SJSA1 (cell line): ENCODE results near the gene PCNX1. TPM values are rescaled to one million over a fixed set of nuclear protein-coding genes. Genes with fewer than 3 reads are reported as not detected.
"Not testable (repeated sequence)": the region's sequence is repeated elsewhere in the genome, so short reads cannot be mapped to it uniquely, and the experiment has no call there.

Experiments
- DNase-seq, 2 experiments: peaks; one replicate each; pipeline ENCODE4 v3.0.0-alpha.2; 2015 to 2020; ENCODE audit warnings: low spot score in 2 of 2, low read depth in 1 of 2
- H3K27ac ChIP-seq: fragments of 250-450 bp; sonication (Bioruptor Pico); 2 replicates; pipeline ENCODE4 v1.5.1; 2020; ENCODE audit warnings: mild to moderate bottlenecking, moderate library complexity
- H3K27me3 ChIP-seq: fragments of 250-450 bp; sonication (Bioruptor Pico); replicated peaks from 2 replicates; pipeline ENCODE4 v1.5.1; 2020; ENCODE audit warnings: mild to moderate bottlenecking, moderate library complexity
- H3K36me3 ChIP-seq: fragments of 250-450 bp; sonication (Bioruptor Pico); 2 replicates; pipeline ENCODE4 v1.5.1; 2020; ENCODE audit warnings: mild to moderate bottlenecking
- H3K4me1 ChIP-seq: fragments of 250-450 bp; sonication (Bioruptor Pico); replicated peaks from 2 replicates; pipeline ENCODE4 v1.6.1; 2021; ENCODE audit warnings: mild to moderate bottlenecking
- H3K4me3 ChIP-seq: fragments of 250-450 bp; sonication (Bioruptor Pico); 2 replicates; pipeline ENCODE4 v1.5.1; 2020; ENCODE audit warnings: mild to moderate bottlenecking
- H3K9me3 ChIP-seq: fragments of 250-450 bp; sonication (Bioruptor Pico); replicated peaks from 2 replicates; pipeline ENCODE4 v1.5.1; 2020; ENCODE audit warnings: mild to moderate bottlenecking
- total RNA-seq: library from RNA; depleted of rRNA; stranded (reverse); fragments of >200 nt; shearing (Covaris generic); gene quantifications from 2 replicates; pipeline ENCODE4 v1.2.3, GENCODE V29; 2014

PCNX1 gene
- total RNA-seq, 1 experiment from 2014 or later: 20.3 TPM

DNA sequence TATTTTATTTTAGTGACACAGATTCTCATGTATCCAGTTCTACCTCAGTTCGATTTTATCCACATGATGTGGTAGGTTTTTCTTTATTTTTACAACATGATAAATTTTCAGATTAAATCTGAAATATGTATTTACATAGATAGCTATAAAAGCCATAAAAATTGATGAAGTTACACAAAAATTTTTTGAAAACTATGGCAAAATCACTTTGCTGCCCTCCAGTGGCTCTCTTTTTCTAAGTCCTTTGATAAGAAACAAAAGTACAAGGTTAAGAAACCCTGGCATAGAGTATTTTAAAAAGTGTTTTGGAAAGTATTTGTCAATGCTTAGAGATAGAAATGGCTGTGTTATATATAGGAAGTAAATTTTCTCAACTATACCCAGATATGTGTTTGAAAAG is 104.2 kb downstream of the PCNX1 start:
- Histone ChIP-seq H3K4me1 (no peaks in the 10 kb centered on the region), H3K4me3 (no peak overlapping the region), H3K27ac (no peak overlapping the region), H3K36me3 (peaks cover 16% of the 10 kb centered on the region; the same call in 1 of the 2 replicates), H3K9me3 (no peaks in the 10 kb centered on the region), H3K27me3 (no peaks in the 10 kb centered on the region)
- DNase-seq: no peak

DNA sequence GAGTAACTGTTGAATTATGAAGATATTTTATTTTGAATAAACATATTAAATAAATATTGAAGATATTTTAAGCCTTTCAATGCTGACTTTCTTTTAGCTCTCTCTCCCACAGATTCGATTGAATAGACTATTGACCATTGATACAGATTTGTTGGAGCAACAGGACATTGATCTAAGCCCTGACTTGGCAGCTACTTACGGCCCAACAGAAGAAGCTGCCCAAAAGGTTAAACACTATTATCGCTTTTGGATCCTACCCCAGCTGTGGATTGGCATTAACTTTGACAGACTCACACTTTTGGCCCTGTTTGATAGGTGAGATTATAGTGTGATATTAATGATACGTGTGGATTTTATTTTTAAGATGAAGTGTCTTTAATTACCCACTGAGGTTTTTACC is 105.6 kb downstream of the PCNX1 start:
- H3K27me3 ChIP-seq: no peaks in the 10 kb centered on the region
- no peaks in the 10 kb centered on the region for H3K4me1 ChIP-seq
- DNase-seq: no peak
- H3K9me3 ChIP-seq: no peaks in the 10 kb centered on the region
- no peak overlapping the region for H3K4me3 ChIP-seq
- H3K27ac ChIP-seq: no peak overlapping the region
- H3K36me3 ChIP-seq: peaks cover 16% of the 10 kb centered on the region; the same call in 1 of the 2 replicates

GRCh38 chr14:71013551-71014192 is 106.4 kb downstream of the PCNX1 start:
- no peaks in the 10 kb centered on the region for H3K27me3 ChIP-seq
- DNase-seq: no peak
- H3K27ac ChIP-seq: no peak overlapping the region
- no peaks in the 10 kb centered on the region for H3K9me3 ChIP-seq
- H3K4me3 ChIP-seq: no peak overlapping the region
- no peaks in the 10 kb centered on the region for H3K4me1 ChIP-seq
- H3K36me3 ChIP-seq: peaks cover 17% of the 10 kb centered on the region; the same call in 1 of the 2 replicates

GRCh38 chr14:71019917-71020316 is 112.7 kb downstream of the PCNX1 start:
- not testable (repeated sequence) for H3K27me3 ChIP-seq, H3K36me3 ChIP-seq, H3K9me3 ChIP-seq, DNase-seq, H3K27ac ChIP-seq, H3K4me3 ChIP-seq
- peaks cover 13% of the 10 kb centered on the region for H3K4me1 ChIP-seq

DNA sequence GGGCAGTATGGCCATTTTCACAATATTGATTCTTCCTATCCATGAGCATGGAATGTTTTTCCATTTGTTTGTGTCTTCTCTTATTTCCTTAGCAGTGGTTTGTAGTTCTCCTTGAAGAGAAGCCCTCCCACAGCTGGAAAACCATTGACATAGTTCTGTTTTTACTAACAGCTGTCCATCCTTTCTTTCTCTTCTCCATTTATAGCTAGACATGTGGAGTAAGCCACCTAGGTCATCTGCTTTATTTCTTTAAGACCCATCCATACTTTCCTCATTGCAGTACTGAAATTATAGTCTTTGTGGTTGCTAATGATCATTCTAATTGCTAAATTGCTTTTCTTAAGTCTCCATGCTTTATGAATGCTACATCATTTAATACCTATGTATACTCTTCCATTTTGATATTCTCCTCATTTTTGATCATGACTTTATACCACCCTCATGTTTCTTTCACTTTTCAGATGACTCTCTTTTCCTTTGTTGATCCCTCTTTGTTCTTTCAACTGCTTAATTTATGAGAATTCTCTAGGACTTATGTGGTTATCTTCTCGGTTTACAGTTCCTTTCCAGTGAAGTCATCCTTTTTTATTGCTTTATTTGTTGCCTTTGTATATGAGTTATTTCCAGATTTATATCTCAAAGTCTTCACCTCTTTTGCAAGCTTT is 114.2 kb downstream of the PCNX1 start:
- peak overlapping the region; percentile 48 for H3K27ac ChIP-seq

DNA sequence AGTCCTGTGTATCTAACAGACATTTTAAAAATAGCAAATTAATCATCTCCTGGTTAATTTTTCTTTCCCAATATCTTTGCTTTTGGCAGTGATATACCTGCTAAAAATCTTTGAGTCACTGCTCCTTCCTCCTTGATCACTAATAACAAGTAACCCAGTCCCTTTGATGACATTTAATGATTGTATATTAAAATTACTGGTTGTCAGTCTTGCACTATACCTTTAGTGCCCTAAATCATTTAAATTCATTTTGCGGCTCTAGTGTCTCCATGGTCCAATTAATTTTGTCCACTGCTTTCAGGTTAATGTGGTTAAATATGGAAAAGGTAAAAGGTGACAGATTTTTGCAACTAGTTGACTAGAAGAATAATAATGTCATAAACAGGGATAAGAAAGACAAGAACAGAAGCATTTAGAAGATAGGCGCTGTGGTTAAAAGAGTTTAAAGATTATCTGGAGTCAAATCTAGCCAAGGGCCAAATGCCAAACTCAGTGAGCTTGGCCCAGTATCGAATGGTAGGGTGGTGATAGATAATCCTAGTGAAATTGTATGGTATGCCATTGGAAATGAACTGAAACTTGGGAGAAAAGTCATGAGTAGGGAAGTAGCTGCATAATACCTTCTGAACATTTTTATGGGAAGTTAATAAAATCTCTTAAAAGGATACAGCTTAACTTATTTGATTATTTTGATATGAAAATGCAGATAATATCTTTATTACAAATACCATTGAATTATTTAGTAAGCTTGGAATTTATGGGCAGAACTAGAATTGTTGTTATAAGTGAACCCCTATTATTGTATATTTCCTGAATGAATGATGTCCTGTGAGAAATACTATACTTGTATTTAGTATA is 115.0 kb downstream of the PCNX1 start:
- Histone ChIP-seq H3K27me3 (no peaks in the 10 kb centered on the region), H3K36me3 (peaks cover 5% of the 10 kb centered on the region; the same call in 1 of the 2 replicates), H3K4me1 (peaks cover 13% of the 10 kb centered on the region), H3K4me3 (no peak overlapping the region), H3K9me3 (no peaks in the 10 kb centered on the region), H3K27ac (no peak overlapping the region)
- DNase-seq: no peak

More for the DNA sequence above, 114.2 kb downstream of the PCNX1 start:
- Histone ChIP-seq H3K4me3 (no peak overlapping the region), H3K27me3 (no peaks in the 10 kb centered on the region), H3K4me1 (peaks cover 13% of the 10 kb centered on the region), H3K9me3 (no peaks in the 10 kb centered on the region), H3K36me3 (peaks cover 5% of the 10 kb centered on the region; the same call in 1 of the 2 replicates)
- DNase-seq: peak in 1 of 2 experiments; percentile 53

DNA sequence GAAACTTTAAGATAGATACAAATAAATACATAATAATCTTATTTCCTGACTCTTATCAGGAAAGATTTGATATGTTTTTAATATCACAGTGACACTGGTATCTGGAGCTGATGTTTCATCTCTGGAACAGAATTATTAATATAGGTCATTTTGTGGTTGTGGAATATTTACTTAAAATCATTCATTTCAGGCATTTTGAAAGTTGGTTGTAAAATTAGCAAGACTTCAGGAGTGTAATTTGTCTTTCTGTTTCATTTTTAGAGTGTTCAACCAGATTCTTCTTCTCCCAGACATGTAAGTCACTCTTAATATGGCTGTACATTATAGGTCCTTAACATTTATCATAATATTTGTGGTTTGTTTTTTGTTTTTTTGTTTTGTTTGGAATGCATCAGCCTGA is 115.7 kb downstream of the PCNX1 start:
- Histone ChIP-seq H3K27ac (no peak overlapping the region), H3K4me3 (no peak overlapping the region), H3K36me3 (peaks cover 5% of the 10 kb centered on the region; the same call in 1 of the 2 replicates), H3K27me3 (no peaks in the 10 kb centered on the region), H3K9me3 (no peaks in the 10 kb centered on the region), H3K4me1 (peaks cover 13% of the 10 kb centered on the region)
- no peak for DNase-seq

- Histone ChIP-seq H3K4me1 (peaks cover 4% of the 10 kb centered on the region), H3K4me3 (no peak overlapping the region), H3K27ac (no peak overlapping the region), H3K36me3 (peaks cover 20% of the 10 kb centered on the region), H3K9me3 (no peaks in the 10 kb centered on the region), H3K27me3 (no peaks in the 10 kb centered on the region)
- DNase-seq: no peak
Measured at GRCh38 chr14:71029236-71029781, 122.0 kb downstream of the PCNX1 start.

DNA sequence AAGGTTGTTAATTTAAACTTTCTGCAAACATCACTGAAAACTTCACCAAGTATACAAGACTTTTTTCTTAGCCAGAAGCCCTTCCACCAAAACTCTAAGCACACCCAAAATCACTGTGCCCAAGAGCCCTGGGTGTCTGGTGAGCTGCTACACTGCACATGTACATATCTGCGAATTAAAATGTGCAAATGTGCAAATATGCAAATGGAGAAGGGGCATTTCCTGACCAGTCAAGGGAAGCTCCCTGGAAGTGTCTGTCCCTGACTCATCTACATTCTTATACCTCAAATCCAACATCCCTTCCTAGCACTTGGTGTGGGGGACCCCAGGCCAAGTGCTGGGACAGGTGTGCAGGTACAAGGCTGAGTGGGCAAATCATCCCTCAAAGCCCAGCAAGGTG is 123.7 kb downstream of the PCNX1 start:
- Histone ChIP-seq H3K9me3 (no peaks in the 10 kb centered on the region), H3K36me3 (peaks cover 20% of the 10 kb centered on the region), H3K4me3 (no peak overlapping the region), H3K27me3 (no peaks in the 10 kb centered on the region), H3K27ac (no peak overlapping the region), H3K4me1 (peaks cover 4% of the 10 kb centered on the region)
- DNase-seq: no peak

GRCh38 chr14:71036433-71036832 is 129.2 kb downstream of the PCNX1 start:
- Histone ChIP-seq H3K27me3 (no peaks in the 10 kb centered on the region), H3K27ac (no peak overlapping the region), H3K9me3 (no peaks in the 10 kb centered on the region), H3K4me3 (no peak overlapping the region), H3K4me1 (no peaks in the 10 kb centered on the region), H3K36me3 (peaks cover 23% of the 10 kb centered on the region)
- DNase-seq: no peak

DNA sequence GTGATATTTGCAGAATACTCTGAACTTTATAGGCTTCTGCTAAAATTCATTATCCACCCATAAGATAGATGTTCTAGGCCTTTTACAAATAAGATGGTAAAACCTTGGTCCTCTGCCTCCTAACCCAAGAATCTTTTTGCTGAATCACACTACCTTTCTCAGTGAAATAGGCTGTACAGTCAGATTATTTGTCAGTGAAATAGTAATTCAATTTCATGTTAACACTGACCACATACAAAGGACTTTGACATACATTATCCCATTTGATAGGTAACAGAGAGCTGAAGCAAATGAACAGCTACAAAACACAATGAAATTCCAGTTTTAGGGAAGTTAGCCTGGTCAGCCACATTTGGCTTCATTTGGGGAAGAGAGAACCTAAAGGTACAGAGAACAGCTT is 141.1 kb downstream of the PCNX1 start:
- H3K27me3 ChIP-seq: no peaks in the 10 kb centered on the region
- no peak for DNase-seq

GRCh38 chr14:71049435-71050133 is 142.3 kb downstream of the PCNX1 start:
- DNase-seq: no peak
- H3K4me3 ChIP-seq: no peak overlapping the region
- peaks cover 30% of the 10 kb centered on the region for H3K36me3 ChIP-seq
- no peaks in the 10 kb centered on the region for H3K9me3 ChIP-seq
- H3K27ac ChIP-seq: no peak overlapping the region
- H3K4me1 ChIP-seq: no peaks in the 10 kb centered on the region
- no peaks in the 10 kb centered on the region for H3K27me3 ChIP-seq

More for the DNA sequence above, 141.1 kb downstream of the PCNX1 start:
- Histone ChIP-seq H3K4me3 (no peak overlapping the region), H3K9me3 (no peaks in the 10 kb centered on the region), H3K27ac (no peak overlapping the region), H3K4me1 (no peaks in the 10 kb centered on the region), H3K36me3 (peaks cover 32% of the 10 kb centered on the region)

DNA sequence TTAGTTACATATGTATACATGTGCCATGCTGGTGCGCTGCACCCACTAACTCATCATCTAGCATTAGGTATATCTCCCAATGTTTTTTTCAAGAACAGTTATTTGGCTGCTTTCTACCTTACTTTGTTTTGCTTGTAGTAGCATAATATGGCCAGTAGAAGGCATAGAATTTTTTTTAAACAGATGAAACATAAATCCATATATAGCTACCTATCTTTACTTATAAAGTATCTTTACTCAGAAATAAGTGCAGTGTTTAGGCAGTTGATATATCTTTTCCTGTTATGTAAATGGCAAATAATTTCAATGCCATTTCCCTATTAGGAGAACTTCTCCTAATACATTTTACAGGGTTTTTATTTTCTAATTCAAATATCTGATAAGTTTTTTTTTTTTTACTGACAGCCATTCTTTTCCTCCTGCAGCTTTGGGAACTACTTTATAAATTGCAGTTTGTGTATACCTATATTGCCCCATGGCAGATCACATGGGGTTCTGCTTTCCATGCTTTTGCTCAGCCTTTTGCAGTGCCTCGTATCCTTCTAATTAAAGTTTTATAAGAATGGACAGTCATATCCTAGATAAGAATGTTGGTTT is 143.1 kb downstream of the PCNX1 start:
- Histone ChIP-seq H3K36me3 (peaks cover 24% of the 10 kb centered on the region), H3K9me3 (no peaks in the 10 kb centered on the region), H3K4me1 (no peaks in the 10 kb centered on the region), H3K27me3 (no peaks in the 10 kb centered on the region), H3K27ac (no peak overlapping the region), H3K4me3 (no peak overlapping the region)
- DNase-seq: no peak
